Cerebellar nuclear complex (tissue), 1 donor: ENCODE data around the gene RRAD.

Source experiments
- DNase-seq, 2 experiments: peaks; one replicate each; lab custom pipeline; 2025; lab: John Stamatoyannopoulos, UW

The RRAD gene

GRCh38 chr16:66934138-66934838 is 9.0 kb upstream of the RRAD start, which contains the start of gene CIAO2B:
CIAO2B (minus strand) TSS chr16:66934402; CDS start chr16:66934364, 38 bp downstream.
- DNase-seq, result peak in 1 of 2 experiments; percentile 19

GRCh38 chr16:66933776-66934137 is 8.4 kb upstream of the RRAD start:
- no peak for DNase-seq

GRCh38 chr16:66932076-66932475 is 6.7 kb upstream of the RRAD start:
- no peak for DNase-seq

DNA sequence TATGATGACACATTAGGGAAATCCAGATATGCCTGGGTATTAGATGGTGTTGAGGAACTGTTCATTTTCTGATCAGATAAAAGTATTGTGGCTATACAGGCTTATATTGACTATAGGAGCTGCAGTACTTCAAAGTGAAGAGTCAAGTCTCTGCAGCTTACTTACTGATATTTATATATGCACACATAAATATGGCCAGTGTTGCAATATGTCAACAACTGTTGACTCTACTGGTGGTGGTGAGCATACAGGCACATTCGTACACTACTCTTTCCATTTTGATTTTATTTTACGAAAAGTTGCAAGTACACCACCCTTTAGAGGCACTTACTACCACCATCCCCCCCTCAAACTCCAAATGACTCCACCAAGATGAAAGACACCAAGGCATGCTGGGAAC is 6.3 kb upstream of the RRAD start:
- no peak for DNase-seq

DNA sequence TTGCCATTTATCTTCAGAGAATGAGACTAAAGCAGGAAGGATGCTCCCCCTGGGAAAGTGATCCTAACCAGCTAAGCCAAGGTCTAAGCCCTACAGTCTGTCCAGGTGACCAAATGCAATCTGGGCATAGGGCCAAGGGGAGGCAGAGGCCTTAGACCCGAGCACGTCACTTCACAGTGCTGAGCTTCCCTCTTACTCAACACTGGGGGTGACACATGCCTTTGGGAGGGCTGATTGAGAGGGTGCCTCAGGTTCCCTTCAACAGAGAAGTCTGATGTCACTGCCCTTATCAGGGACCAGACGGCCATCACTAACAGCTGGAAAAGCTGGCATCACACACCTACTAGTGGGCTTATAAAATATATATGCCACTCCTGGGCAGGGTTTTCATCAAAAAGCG is 4.9 kb upstream of the RRAD start:
- no peak for DNase-seq

- DNase-seq, result no peak
These were observed 3.5 kb upstream of the RRAD start for GRCh38 chr16:66928702-66929388.

DNA sequence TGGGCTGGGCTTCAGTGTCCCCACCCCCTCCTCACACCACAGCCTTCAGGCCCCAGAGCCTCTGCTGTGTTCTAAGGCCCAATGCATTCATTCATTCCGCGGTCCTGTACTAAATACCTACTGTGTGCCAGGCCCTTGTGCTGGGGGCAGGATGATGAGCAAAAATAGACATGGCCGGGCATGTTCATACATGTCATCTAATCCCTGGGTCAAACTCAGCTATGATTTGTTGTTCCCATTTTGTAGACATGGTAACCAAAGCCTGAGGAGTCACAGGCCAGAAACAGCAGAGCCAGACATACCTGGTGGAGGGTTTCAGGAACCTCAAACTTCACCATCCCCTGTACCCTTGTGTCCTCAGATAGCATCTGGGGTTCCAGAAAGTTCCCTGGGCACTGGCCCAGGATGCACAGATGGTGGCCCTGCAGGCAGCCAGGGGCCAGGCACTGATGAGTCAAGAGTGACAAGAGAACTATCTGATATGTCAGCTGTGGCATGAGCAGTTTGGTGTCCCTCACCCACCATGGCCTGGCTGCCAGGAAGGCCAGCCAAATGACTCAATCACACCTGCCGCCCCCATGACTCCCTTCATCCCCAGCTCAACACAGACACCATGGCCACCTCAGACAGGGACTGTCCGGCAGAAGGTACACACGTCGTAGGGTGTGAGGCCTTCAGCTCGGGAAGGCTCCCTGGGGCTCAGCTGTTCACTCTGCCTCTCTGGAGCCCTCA is 2.7 kb upstream of the RRAD start:
- DNase-seq, result no peak

GRCh38 chr16:66926961-66927436 is 1.7 kb upstream of the RRAD start:
- DNase-seq, result no peak

GRCh38 chr16:66926171-66926947 is 1.0 kb upstream of the RRAD start:
- DNase-seq, result no peak

- no peak for DNase-seq
These were observed 611 bp downstream of the RRAD start for GRCh38 chr16:66924527-66925321.

- no peak for DNase-seq
These were observed 1.5 kb downstream of the RRAD start for GRCh38 chr16:66923866-66924265.

GRCh38 chr16:66923247-66923731 is 2.0 kb downstream of the RRAD start:
- DNase-seq, result peak in 1 of 2 experiments; percentile 20

DNA sequence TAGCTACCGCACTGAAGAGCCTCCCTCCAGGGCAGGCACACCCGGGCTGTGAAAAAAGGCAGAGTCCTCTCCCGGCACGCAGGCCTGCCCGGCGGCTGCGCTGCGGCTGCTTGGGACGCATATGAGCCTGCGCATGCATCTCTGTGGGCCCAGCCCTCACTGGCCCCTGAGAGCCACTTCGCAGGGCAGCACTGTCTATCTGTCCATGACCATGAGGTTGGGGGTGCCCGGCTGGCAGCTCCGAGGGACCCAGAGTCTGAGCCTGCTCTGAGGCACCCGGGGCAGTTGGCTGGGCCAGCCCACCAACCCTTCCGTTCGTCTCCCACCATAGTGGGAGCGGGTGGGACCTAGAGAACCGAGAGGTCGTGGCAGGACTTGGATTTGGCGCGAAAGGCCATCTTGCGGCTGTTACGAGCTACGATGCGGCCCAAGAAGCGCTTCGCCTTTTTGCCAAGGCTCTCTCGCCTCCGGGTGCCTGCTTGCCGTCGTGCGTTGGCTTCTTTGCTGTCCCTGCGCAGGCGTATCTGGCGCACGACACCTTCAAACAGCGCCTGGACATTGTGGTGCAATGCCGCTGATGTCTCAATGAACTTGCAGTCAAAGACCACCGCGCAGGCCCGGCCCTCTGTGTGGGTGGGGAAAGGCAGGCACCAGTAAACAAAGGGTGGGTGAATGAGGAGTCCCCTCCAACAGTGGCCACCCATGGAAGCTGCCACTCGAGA is 3.4 kb downstream of the RRAD start:
- DNase-seq, result no peak

DNA sequence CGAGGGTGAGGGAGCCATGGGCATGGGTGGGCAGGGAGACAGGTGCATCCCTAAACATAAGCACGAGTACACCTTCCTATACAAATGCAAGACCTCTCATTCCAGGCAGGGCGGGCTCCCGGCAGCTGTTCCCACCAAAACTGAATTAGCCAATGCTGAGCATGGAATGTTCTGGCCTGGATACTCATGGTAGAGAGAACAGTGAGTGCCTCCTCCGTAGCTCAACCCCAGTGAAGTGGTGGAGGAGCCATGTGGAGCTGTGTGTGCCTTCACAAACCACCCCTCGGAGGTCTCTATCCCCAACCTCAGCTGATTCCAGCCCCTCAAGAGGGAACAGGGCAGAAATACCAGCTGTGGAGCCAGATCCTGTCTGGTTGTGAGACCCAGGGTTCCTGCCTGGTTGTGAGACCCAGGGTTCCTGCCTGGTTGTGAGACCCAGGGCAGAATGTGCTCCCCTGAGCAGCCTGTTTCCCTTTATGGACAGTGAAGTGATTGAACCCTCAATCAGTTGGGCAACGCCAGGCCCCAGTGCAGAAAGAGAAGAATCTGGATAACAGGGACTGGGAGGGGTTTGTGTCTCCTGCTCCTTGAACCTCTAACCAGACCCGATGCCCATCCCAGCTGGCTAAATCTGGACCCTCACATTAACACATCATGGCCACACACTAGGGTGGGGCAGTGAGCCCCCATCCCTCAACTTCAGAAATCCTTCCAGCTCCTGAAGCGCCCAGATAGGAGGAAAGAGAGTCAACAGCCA is 4.2 kb downstream of the RRAD start:
- DNase-seq, result no peak

GRCh38 chr16:66920299-66920590 is 5.1 kb downstream of the RRAD start:
- no peak for DNase-seq

DNA sequence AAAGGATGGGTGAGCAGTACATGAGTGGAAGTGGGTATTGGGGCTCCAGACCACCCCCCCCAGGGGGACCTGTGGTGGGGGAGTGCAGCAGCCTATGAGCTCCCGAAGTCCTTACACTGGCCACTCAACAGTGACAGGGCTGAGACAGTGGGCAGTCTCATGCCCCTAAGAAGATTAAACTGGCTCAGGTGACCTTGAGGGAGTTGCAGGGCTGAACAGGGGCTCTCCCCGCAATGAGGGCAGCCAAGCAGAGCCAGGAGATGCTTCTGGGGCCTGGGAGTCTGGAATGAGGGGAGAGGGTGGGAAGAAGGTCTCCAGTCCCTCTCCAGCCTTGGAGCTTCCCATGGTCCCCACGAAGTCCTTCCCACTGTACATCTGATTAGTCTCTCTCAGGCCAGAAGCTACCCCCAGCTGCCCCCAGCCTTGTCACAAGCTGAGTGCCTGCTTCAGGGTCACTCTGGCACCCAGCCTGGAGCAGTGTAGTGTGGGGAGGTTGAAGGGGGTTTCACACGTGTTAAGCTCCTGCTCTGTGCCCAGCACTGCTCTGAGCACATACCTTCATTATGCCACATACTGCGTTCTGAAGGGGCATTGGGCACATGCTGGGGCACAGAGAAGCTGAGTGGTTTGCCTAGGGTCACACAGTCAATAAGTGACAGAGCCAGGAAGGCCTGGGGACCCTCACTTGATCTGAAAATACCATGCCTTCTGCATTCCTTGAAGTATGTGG is 5.6 kb downstream of the RRAD start:
- DNase-seq, result no peak

DNA sequence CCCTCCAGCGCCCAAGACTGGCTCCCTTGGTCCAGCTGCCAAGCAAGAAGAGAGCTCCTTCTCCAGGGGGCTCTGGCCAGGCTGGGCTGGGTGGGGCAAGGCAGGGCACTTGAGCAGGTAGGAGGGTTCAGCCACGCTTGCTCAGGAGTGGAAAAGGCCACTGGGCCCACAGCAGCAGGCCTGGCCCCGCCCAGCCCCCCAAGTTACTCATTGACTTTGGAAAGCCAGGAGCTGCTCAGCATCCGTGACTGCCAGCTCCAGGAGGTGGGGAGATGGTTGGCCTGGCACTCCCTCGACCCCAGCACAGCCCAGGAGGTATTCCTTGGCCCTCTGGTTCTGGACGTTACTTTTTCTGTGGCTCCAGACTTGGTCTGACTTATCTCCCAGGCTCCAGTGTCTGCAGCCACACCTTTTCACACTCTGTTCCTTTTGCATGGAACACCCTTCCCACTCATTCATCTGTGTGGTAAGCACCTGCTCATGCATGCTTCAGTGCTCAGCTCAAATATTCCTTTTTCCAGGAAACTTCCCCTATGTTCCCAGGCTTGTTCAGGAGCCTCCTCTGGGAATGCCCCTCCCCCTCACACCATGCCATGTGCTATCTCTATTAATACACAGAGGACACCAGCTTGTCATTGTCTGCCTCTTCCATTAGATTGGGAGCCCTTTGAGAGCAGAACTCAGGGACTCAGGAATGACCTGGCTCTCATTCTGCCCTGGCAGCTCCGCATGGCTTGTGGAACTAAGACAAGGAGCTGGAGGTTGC is 6.3 kb downstream of the RRAD start, which contains the start of gene CDH16:
TSS of gene CDH16 (minus strand) at position 83 of the 766 bp plus-strand sequence. CDS start 820 bp downstream, outside the sequence.
- DNase-seq, result no peak

GRCh38 chr16:66918355-66918754 is 7.0 kb downstream of the RRAD start:
- DNase-seq, result no peak
